Measurements from ENCODE around the gene KRTAP10-9.

KRTAP10-9 gene

DNA sequence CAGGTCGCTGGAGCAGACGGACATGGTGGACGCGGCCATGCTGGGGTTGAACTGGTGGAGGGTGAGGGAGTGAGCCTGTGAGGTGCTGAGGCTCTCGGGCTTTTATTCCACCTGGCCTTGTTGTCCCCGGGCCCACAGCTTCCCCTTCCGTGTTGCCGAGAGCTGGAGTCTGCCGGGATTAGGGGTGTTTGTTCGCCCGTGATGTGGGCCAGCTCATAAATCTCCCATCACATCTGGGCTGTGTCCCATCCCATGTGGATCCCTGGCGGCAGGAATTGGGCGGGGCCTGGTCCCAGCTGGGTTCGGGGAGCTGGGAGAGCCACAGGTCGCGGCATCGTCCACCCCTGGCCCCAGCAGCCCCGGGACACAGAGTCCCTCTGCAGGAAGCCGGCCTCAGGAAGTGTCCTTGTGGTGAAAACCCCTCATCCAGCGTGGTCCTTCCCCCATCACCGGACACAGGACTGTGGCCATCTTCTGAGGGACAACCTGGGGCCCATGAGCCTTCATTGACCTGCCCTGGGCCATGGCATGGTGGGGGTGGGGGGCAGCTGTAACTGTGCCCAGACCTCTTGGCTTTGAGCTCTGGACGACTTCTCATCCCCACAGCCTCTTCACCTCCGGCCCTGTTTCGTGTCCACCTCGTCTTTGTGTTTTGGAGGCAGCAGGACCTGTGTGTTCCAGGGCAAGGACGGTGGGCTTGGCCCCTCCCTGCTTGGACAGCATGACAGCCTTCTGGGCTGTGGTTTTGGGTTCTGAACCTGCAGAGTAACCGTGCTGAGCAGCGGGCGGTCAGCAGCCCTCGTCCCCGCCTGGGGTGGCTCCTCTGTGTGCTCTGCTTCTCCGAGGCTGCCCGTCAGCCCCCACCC lies 34.2 kb upstream of the KRTAP10-9 start, which contains the start of gene KRTAP10-6:
Gene KRTAP10-6 (minus strand): TSS at position 60 of the 866 bp plus-strand sequence. CDS start 21 bp downstream, at position 39.
- H3K4me3 ChIP-seq (ENCODE audit: low read depth, low read length) = no peak within 1 kb of the TSS
- DNase-seq (ENCODE audit: low read depth) = no peak
- no peak for TF ChIP-seq CTCF (IDR thresholded peaks at IDR 0.05; ENCODE audit: control insufficient read depth, extremely low read depth, insufficient read depth)

- TF ChIP-seq CTCF (IDR thresholded peaks at IDR 0.05; ENCODE audit: control insufficient read depth, extremely low read depth, insufficient read depth) = no peak
- no peak for DNase-seq (ENCODE audit: low read depth)
- no peak overlapping the region for H3K4me3 ChIP-seq (ENCODE audit: low read depth, low read length)
These were observed 33.1 kb upstream of the KRTAP10-9 start for GRCh38 chr21:44593598-44594405.

DNA sequence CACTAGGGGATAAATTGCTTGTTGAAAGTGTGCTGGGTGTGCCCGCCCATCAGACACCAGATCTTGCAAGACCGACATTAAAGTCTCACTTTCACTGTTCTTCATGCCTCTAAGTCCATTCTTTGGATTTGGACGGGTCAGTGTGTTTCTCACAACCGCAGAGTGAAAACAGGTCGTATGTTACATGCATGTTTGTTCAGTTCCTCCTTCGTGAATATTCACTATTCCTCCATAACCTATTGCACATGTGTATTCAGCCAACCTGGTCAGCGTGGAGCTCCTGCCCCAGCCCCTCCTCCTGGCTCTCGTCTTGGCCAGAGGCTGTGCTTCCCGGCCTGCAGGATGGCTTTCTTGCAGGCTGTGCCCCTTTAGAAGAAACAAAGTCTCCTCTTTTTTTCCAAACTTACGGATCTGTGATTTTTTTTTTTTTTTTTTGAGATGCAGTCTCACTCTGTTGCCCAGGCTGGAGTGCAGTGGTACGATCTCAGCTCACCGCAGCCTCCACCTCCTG lies 32.4 kb upstream of the KRTAP10-9 start:
- no peak for DNase-seq (ENCODE audit: low read depth)
- H3K4me3 ChIP-seq (ENCODE audit: low read depth, low read length) = no peak overlapping the region
- TF ChIP-seq CTCF (IDR thresholded peaks at IDR 0.05; ENCODE audit: control insufficient read depth, extremely low read depth, insufficient read depth) = no peak

DNA sequence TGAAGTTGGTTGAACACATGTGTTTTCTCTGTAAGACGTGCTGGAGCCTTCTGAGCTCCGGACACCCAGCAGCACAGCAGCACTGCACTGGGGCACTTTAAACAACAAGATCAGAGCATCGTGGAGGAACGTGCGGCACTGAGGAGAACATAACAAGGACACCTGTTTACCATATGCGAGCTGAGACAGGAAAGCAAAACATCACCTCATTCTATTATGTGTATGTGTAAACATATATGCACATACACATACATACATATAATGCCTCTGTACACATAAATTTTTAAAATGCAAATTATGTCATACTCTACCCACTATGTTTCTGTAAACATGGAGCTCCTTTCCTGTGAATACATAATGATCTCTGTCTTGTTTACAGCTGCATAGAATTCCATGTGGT lies 31.4 kb upstream of the KRTAP10-9 start:
- no peak overlapping the region for H3K4me3 ChIP-seq (ENCODE audit: low read depth, low read length)
- no peak for DNase-seq (ENCODE audit: low read depth)
- no peak for TF ChIP-seq CTCF (IDR thresholded peaks at IDR 0.05; ENCODE audit: control insufficient read depth, extremely low read depth, insufficient read depth)

DNA sequence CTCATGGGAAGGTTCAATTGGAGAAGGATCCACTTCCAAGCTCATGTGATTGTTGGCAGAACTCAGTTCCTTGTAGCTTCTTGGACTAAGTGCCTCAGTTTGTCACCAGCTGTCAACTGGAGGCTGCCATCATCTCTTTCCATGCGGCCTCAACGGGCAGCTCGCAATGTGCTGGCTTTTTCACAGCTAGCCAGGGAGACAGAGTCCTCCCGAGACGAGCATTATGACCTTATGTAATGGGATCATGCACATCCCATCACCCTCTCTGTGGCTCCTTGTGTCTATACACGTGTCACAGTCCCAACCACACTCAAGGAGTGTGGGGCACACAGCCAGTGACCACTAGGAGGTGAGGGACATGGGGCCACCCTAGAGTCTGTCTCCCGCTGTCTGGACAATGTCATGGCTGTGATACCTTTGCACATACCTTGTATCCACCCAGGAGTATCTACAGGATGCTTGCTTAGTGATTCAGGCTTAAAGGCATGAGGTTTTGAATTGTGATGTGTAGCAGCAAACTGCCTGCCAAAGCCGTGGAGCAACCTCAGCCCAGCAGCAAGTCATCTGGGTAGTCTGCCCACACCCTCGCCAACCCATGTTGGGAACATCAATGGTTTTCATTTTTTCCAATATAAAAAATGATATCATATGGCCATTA lies 30.7 kb upstream of the KRTAP10-9 start:
- DNase-seq (ENCODE audit: low read depth) = no peak
- no peak overlapping the region for H3K4me3 ChIP-seq (ENCODE audit: low read depth, low read length)
- no peak for TF ChIP-seq CTCF (IDR thresholded peaks at IDR 0.05; ENCODE audit: control insufficient read depth, extremely low read depth, insufficient read depth)

GRCh38 chr21:44598061-44598460 lies 28.8 kb upstream of the KRTAP10-9 start:
- no peak for TF ChIP-seq CTCF (IDR thresholded peaks at IDR 0.05; ENCODE audit: control insufficient read depth, extremely low read depth, insufficient read depth)
- no peak for DNase-seq (ENCODE audit: low read depth)
- H3K4me3 ChIP-seq (ENCODE audit: low read depth, low read length) = no peak overlapping the region
